Neural progenitor cell (in vitro differentiated cells): Measurements from ENCODE around the gene LMLN. TPM values are rescaled to one million over a fixed set of nuclear protein-coding genes. Genes with fewer than 3 reads are reported as not detected.
"Not testable (repeated sequence)": the region's sequence is repeated elsewhere in the genome, so short reads cannot be mapped to it uniquely, and the experiment has no call there.

Source experiments
- DNase-seq: peaks from one replicate; pipeline ENCODE4 v3.0.0-alpha.2; 2016; ENCODE audit warnings: low spot score
- H2AFZ ChIP-seq: fragments of 200-600 bp; sonication (generic); replicated peaks from 2 replicates; pipeline ENCODE4 v1.6.1; 2016; ENCODE audit warnings: antibody characterized with exemption
- H3F3A ChIP-seq: fragments of 200-600 bp; sonication (generic); 2 replicates; pipeline ENCODE4 v1.6.1; 2016; ENCODE audit warnings: antibody characterized with exemption, low read depth
- H3K27ac ChIP-seq: fragments of 200-600 bp; sonication (generic); 2 replicates; pipeline ENCODE4 v1.5.1; 2016; ENCODE audit warnings: mild to moderate bottlenecking
- H3K27me3 ChIP-seq: fragments of 200-600 bp; sonication (generic); 2 replicates; pipeline ENCODE4 v1.6.1; 2016; ENCODE audit warnings: mild to moderate bottlenecking, moderate library complexity
- H3K36me3 ChIP-seq: fragments of 200-600 bp; sonication (generic); 2 replicates; pipeline ENCODE4 v1.5.1; 2016
- H3K4me1 ChIP-seq: fragments of 200-600 bp; sonication (generic); 2 replicates; pipeline ENCODE4 v1.6.1; 2016; ENCODE audit warnings: mixed run types
- H3K4me2 ChIP-seq: fragments of 200-600 bp; sonication (generic); 2 replicates; pipeline ENCODE4 v1.6.1; 2016
- H3K4me3 ChIP-seq: fragments of 200-600 bp; sonication (generic); 2 replicates; pipeline ENCODE4 v1.5.1; 2016
- H3K79me2 ChIP-seq: fragments of 200-600 bp; sonication (generic); 2 replicates; pipeline ENCODE4 v1.6.1; 2016; ENCODE audit warnings: low read depth
- H3K9ac ChIP-seq: fragments of 200-600 bp; sonication (generic); 2 replicates; pipeline ENCODE4 v1.6.1; 2016
- H3K9me3 ChIP-seq: fragments of 200-600 bp; sonication (generic); 2 replicates; pipeline ENCODE4 v1.5.1; 2016; ENCODE audit warnings: low read depth
- H4K20me1 ChIP-seq: fragments of 200-600 bp; sonication (generic); 2 replicates; pipeline ENCODE4 v1.6.1; 2016; ENCODE audit warnings: low read depth
- H3K27ac Mint-ChIP-seq: 3 replicates; pipeline ENCODE4 v1.8.0; 2021; ENCODE audit warnings: mixed read lengths
- H3K27me3 Mint-ChIP-seq: 2 replicates; pipeline ENCODE4 v1.8.0; 2022; ENCODE audit warnings: low read depth, mild to moderate bottlenecking, inconsistent platforms, moderate library complexity, mixed read lengths; ENCODE audit not compliant: insufficient read depth
- H3K36me3 Mint-ChIP-seq: 3 replicates; pipeline ENCODE4 v1.8.0; 2021; ENCODE audit warnings: mixed read lengths
- H3K4me1 Mint-ChIP-seq: 3 replicates; pipeline ENCODE4 v1.8.0; 2021; ENCODE audit warnings: mixed read lengths
- H3K4me3 Mint-ChIP-seq: 3 replicates; pipeline ENCODE4 v1.8.0; 2021; ENCODE audit warnings: mild to moderate bottlenecking, moderate library complexity, mixed read lengths
- H3K9me3 Mint-ChIP-seq: 3 replicates; pipeline ENCODE4 v1.8.0; 2020; ENCODE audit warnings: mixed read lengths
- EZH2 ChIP-seq: fragments of 200-600 bp; sonication (generic); IDR thresholded peaks from 2 replicates; pipeline ENCODE4 v1.6.1; 2017; ENCODE audit warnings: antibody characterized with exemption, mild to moderate bottlenecking, moderate library complexity
- EZH2phosphoT487 ChIP-seq: fragments of 200-600 bp; sonication (generic); IDR thresholded peaks from 2 replicates; pipeline ENCODE4 v1.6.1; 2017; ENCODE audit warnings: antibody characterized with exemption
- total RNA-seq: library from RNA; depleted of rRNA; stranded (reverse); fragments of >200 nt; gene quantifications from 2 replicates; pipeline ENCODE4 v1.2.3, GENCODE V29; 2015; ENCODE audit warnings: low replicate concordance
- TF ChIP-seq, protein P1 (sequence below): fragments of 200-600 bp; sonication (generic); IDR thresholded peaks from 2 replicates; pipeline ENCODE4 v1.5.1; 2017; ENCODE audit warnings: antibody characterized with exemption, mild to moderate bottlenecking

Gene LMLN
- total RNA-seq, 1 donor from 2014 or later, result 11.2 TPM

DNA sequence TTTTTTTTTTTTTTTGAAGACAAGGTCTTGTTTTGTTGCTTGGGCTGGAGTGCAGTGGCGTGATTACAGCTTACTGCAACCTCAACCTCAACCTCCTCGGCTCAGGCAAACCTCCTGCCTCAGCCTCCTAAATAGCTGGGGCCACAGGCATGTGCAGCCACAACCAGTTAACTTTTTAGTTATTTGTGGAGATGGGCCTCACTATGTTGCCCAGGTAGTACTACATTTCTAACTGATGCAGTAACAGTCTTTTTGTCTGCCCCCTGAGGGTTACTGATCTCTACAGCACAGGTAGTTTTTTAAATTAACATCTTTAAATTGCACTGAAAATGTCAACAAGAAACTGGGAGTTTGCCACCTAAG lies 3.4 kb upstream of the LMLN start:
- peaks cover 34% of the 10 kb centered on the region for H3K79me2 ChIP-seq
- H3K4me1 Mint-ChIP-seq, result peaks cover 40% of the 10 kb centered on the region
- H3K27ac ChIP-seq, result no peak overlapping the region
- DNase-seq, result no peak
- no peak overlapping the region for H3K27ac Mint-ChIP-seq
- H3K27me3 ChIP-seq, result peaks cover 8% of the 10 kb centered on the region
- H2AFZ ChIP-seq, result no peak overlapping the region
- H3K4me2 ChIP-seq, result no peak overlapping the region
- H3K4me3 ChIP-seq, result no peak overlapping the region
- H3K9ac ChIP-seq, result no peak overlapping the region
- no peaks in the 10 kb centered on the region for H3K9me3 ChIP-seq
- H3K36me3 ChIP-seq, result peaks cover 24% of the 10 kb centered on the region
- H4K20me1 ChIP-seq, result peaks cover 55% of the 10 kb centered on the region
- peaks cover 20% of the 10 kb centered on the region for H3K36me3 Mint-ChIP-seq
- TF ChIP-seq EZH2, result no peak
- TF ChIP-seq, protein P1, sequence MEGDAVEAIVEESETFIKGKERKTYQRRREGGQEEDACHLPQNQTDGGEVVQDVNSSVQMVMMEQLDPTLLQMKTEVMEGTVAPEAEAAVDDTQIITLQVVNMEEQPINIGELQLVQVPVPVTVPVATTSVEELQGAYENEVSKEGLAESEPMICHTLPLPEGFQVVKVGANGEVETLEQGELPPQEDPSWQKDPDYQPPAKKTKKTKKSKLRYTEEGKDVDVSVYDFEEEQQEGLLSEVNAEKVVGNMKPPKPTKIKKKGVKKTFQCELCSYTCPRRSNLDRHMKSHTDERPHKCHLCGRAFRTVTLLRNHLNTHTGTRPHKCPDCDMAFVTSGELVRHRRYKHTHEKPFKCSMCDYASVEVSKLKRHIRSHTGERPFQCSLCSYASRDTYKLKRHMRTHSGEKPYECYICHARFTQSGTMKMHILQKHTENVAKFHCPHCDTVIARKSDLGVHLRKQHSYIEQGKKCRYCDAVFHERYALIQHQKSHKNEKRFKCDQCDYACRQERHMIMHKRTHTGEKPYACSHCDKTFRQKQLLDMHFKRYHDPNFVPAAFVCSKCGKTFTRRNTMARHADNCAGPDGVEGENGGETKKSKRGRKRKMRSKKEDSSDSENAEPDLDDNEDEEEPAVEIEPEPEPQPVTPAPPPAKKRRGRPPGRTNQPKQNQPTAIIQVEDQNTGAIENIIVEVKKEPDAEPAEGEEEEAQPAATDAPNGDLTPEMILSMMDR, result no peak
- no peak for TF ChIP-seq EZH2phosphoT487
- H3K4me1 ChIP-seq, result peaks cover 27% of the 10 kb centered on the region
- H3F3A ChIP-seq, result peaks cover 81% of the 10 kb centered on the region
- no peak overlapping the region for H3K4me3 Mint-ChIP-seq
- H3K9me3 Mint-ChIP-seq, result no peaks in the 10 kb centered on the region
- peaks cover 5% of the 10 kb centered on the region for H3K27me3 Mint-ChIP-seq

DNA sequence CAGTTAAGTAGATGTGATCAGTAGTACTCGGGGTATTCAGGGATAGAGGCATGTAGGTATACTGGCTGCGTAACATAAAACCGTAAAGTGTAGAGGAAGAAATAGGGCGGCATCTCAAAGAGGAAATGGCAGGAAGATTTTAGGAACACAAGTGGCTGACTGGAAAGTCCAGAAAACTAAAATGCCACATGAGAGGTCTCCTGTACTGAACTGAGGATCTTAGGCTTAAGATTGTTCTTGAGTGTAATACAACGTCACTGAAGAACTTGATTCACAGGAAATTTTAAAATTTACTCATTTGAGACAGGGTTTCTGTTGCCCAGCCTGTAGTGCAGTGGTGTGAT lies 2.3 kb upstream of the LMLN start:
- no peak for DNase-seq
- H3F3A ChIP-seq, result peaks cover 70% of the 10 kb centered on the region
- Mint-ChIP-seq H3K27ac (no peak overlapping the region), H3K9me3 (no peaks in the 10 kb centered on the region), H3K27me3 (peaks cover 5% of the 10 kb centered on the region), H3K4me3 (no peak overlapping the region), H3K36me3 (peaks cover 18% of the 10 kb centered on the region), H3K4me1 (peaks cover 38% of the 10 kb centered on the region)
- H3K4me2 ChIP-seq, result no peak overlapping the region
- H2AFZ ChIP-seq, result no peak overlapping the region
- peaks cover 13% of the 10 kb centered on the region for H3K27me3 ChIP-seq
- H3K9ac ChIP-seq, result no peak overlapping the region
- H3K9me3 ChIP-seq, result no peaks in the 10 kb centered on the region
- H3K4me3 ChIP-seq, result no peak overlapping the region
- peaks cover 43% of the 10 kb centered on the region for H4K20me1 ChIP-seq
- no peak overlapping the region for H3K27ac ChIP-seq
- H3K79me2 ChIP-seq, result peaks cover 22% of the 10 kb centered on the region
- H3K4me1 ChIP-seq, result peaks cover 18% of the 10 kb centered on the region
- H3K36me3 ChIP-seq, result peaks cover 15% of the 10 kb centered on the region
- TF ChIP-seq EZH2 (no peak), EZH2phosphoT487 (no peak)
- TF ChIP-seq, protein P1, result no peak

DNA sequence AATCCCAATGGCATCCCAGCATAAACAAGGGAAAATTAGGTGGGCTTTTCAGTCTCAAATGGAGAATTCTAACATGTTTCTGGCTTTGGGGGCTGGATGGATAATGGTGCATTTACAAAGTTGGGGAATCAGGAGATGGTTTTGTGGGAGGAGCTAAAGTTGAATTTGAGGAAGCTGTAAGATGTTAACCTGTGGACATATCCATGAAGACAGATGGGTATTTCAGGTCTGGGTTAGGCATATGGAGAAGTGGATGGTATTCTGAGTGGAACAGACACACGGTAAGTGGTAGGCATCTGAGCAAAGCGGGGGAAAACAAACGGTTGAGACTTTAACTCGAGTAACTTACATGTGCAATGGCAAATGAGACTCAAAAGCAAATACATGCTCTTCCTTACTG lies 1.7 kb upstream of the LMLN start:
- H3K4me3 ChIP-seq, result no peak overlapping the region
- H4K20me1 ChIP-seq, result peaks cover 37% of the 10 kb centered on the region
- H2AFZ ChIP-seq, result no peak overlapping the region
- H3K36me3 Mint-ChIP-seq, result peaks cover 17% of the 10 kb centered on the region
- H3K27me3 Mint-ChIP-seq, result peaks cover 7% of the 10 kb centered on the region
- no peak overlapping the region for H3K27ac Mint-ChIP-seq
- H3K4me1 Mint-ChIP-seq, result peaks cover 37% of the 10 kb centered on the region
- H3K4me1 ChIP-seq, result peaks cover 15% of the 10 kb centered on the region
- no peak overlapping the region for H3K27ac ChIP-seq
- H3F3A ChIP-seq, result peaks cover 64% of the 10 kb centered on the region
- peaks cover 14% of the 10 kb centered on the region for H3K36me3 ChIP-seq
- H3K4me2 ChIP-seq, result no peak overlapping the region
- peaks cover 13% of the 10 kb centered on the region for H3K27me3 ChIP-seq
- TF ChIP-seq EZH2, result no peak
- TF ChIP-seq, protein P1, result no peak
- TF ChIP-seq EZH2phosphoT487, result no peak
- peak overlapping the region; percentile 77 for H3K4me3 Mint-ChIP-seq
- H3K9me3 ChIP-seq, result no peaks in the 10 kb centered on the region
- H3K79me2 ChIP-seq, result peaks cover 16% of the 10 kb centered on the region
- DNase-seq, result no peak
- H3K9me3 Mint-ChIP-seq, result no peaks in the 10 kb centered on the region
- no peak overlapping the region for H3K9ac ChIP-seq

DNA sequence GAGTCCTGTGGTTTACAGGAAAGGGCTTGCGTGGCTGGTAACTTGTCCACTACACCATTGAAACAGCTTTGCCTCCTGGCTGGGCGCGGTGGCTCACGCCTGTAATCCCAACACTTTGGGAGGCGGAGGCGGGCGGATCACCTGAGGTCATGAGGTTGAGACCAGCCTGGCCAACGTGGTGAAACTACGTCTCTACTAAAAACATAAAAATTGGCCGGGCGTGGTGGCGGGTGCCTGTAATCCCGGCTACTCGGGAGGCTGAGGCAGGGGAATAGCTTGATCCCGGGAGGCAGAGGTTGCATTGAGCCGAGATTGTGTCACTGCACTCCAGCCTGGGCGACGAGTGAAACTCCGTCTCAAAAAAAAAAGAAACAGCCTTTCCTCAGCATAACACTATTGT lies 1.2 kb upstream of the LMLN start:
- H3K4me3 Mint-ChIP-seq, result peak overlapping the region; percentile 77
- H2AFZ ChIP-seq, DNase-seq, H3K27ac ChIP-seq, H3K9ac ChIP-seq, H3K4me3 ChIP-seq, H3K27me3 Mint-ChIP-seq, H3K36me3 ChIP-seq, H3K9me3 Mint-ChIP-seq, H3K9me3 ChIP-seq, H3K27ac Mint-ChIP-seq: not testable (repeated sequence)
- peaks cover 13% of the 10 kb centered on the region for H3K27me3 ChIP-seq
- peaks cover 11% of the 10 kb centered on the region for H3K79me2 ChIP-seq
- peaks cover 32% of the 10 kb centered on the region for H4K20me1 ChIP-seq
- peaks cover 32% of the 10 kb centered on the region for H3K4me1 Mint-ChIP-seq
- H3K36me3 Mint-ChIP-seq, result peaks cover 12% of the 10 kb centered on the region
- H3K4me2 ChIP-seq, result peak overlapping the region; percentile 82
- H3K4me1 ChIP-seq, result peaks cover 15% of the 10 kb centered on the region
- H3F3A ChIP-seq, result peaks cover 59% of the 10 kb centered on the region
